GM12874 (cell line): Measurements from ENCODE around the gene ITIH4.

Experiments used
- TF ChIP-seq, protein P1 (sequence below): IDR thresholded peaks from 2 replicates; pipeline ENCODE4 v1.5.1; 2011; ENCODE audit warnings: low read depth, mild to moderate bottlenecking, control low read depth, low read length, moderate library complexity; ENCODE audit not compliant: insufficient read depth

Gene ITIH4

DNA sequence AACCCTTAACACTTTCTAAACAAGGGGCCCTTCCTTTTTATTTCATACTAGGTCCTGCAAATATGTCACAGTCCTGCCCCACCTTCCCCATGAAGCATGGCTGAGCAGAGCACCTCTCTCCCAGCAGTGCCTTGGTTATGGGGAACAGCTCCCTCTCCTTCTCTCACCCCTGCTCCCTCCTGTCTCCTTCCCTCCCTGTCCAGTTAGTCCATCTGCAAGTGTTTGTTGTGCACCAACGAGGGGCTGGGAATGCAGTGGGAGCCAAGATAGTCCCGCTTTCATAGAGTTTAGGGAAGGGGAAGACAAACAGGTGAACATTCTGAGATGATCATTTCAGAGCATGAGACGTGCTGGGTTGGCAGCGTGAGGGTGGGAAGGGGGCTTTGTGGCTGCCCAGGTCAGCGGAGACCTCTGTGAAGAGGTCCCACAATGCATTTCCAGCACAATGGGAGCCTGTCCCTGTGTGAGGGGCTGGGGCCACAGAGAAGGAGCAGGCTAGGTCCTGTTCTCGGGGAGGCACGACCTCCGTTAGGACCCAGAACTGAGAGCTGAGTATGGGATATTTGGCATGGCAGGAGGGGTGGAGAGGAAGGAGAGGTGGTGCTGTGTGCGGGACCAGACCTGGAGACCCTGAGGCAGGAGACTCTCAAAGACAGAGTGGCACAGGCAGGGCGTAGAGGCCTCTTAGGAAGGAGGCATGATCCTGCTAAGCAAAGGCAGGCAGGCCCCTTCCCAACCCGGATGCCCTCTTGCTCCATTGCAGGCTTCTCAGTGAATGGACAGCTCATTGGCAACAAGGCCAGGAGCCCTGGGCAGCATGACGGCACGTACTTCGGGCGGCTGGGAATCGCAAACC is 41.4 kb downstream of the ITIH4 start:
- TF ChIP-seq, protein P1, sequence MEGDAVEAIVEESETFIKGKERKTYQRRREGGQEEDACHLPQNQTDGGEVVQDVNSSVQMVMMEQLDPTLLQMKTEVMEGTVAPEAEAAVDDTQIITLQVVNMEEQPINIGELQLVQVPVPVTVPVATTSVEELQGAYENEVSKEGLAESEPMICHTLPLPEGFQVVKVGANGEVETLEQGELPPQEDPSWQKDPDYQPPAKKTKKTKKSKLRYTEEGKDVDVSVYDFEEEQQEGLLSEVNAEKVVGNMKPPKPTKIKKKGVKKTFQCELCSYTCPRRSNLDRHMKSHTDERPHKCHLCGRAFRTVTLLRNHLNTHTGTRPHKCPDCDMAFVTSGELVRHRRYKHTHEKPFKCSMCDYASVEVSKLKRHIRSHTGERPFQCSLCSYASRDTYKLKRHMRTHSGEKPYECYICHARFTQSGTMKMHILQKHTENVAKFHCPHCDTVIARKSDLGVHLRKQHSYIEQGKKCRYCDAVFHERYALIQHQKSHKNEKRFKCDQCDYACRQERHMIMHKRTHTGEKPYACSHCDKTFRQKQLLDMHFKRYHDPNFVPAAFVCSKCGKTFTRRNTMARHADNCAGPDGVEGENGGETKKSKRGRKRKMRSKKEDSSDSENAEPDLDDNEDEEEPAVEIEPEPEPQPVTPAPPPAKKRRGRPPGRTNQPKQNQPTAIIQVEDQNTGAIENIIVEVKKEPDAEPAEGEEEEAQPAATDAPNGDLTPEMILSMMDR: no peak

DNA sequence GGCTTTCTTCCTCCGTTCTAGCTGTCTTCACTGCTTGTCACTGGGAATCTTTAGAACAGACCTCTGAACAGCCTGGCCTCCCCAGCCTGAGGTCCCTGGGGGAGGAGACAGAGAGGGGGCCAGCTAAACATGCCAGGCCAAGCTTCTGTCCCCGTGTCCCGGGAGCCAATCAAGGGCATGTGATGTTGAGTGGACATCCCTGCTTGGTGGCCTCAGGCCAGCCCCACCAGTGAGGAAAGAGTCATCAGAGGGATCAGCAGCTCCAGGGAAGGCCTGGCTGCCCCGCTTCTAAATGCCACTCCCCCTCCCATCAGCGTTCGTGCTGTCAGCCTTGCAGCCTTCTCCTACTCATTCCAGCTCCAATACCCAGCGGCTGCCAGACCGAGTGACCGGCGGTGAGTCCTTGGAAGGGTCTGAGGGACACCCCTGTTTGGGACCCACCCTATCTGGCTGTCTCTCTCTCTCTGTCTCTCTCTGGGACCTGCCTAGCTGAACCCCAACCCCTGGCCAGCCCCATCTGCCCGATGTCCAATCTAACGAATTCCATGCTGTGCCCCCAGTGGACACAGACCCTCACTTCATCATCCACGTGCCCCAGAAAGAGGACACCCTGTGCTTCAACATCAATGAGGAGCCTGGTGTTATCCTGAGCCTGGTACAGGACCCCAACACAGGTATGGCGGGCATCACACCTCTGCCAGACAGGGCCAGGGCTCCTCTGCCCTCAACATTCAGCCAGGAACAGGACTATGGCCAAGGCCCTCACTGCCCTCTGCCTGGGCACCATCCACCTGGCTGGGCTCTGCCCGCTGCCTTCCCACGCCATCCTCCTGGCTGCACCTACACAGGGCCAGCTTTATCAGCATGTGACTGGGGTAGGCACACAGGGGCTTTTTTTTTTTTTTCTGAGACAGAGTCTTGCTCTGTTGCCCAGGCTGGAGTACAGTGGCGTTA is 42.5 kb downstream of the ITIH4 start:
- TF ChIP-seq, protein P1: no peak

DNA sequence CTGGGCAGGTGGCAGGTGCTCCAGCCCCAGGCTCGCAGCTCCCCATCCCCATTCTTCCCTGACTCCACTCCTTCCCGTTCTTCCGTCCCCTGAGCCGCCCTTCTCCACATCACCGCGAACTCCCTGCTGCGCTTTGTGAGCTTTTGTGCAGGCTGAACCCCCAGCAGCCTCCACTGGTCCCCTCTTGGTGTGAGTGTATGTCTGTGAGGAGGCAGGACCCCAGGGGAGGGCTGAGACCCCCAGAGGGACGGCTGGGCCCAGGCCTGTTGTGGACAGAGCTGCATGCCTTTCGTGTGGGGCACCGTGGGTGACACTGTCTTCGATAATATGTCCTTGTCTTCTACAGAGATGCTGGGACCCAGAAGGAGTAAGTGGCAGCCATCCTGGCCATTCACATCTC is 43.2 kb downstream of the ITIH4 start:
- TF ChIP-seq, protein P1: no peak

DNA sequence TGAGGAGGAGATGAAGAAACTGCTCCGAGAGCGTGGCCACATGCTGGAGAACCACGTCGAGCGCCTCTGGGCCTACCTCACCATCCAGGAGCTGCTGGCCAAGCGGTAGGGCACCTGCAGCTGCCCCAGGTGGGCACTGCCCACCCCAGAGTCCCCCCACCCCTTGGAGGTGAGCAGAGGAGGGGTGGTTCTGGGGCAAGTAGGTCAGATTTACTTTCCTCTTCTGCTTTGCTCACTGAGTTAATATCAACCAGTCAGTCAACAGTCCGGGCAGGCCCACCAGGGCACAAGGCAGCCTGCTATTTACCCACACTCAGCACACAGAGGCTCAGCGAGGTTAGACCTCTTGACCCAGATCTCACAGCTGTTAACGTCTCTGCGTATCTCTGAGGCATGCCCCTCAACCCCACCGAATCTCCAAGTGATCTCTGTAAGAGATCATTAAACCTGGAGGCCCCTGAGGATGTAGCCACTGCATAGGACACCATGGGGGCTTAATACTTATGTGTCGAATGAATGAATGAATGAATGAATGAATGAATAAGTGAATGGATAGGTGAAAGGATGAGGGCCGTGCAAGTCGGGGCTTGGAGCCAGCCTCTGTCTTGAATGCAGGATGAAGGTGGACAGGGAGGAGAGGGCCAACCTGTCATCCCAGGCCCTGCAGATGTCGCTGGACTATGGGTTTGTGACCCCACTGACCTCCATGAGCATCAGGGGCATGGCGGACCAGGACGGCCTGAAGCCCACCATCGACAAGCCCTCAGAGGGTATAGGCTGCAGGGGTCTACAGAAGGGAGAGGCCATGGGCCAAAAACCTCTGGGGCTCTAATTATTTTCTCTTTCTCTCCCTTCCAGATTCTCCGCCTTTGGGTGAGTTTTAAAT is 43.9 kb downstream of the ITIH4 start:
- TF ChIP-seq, protein P1: no peak

DNA sequence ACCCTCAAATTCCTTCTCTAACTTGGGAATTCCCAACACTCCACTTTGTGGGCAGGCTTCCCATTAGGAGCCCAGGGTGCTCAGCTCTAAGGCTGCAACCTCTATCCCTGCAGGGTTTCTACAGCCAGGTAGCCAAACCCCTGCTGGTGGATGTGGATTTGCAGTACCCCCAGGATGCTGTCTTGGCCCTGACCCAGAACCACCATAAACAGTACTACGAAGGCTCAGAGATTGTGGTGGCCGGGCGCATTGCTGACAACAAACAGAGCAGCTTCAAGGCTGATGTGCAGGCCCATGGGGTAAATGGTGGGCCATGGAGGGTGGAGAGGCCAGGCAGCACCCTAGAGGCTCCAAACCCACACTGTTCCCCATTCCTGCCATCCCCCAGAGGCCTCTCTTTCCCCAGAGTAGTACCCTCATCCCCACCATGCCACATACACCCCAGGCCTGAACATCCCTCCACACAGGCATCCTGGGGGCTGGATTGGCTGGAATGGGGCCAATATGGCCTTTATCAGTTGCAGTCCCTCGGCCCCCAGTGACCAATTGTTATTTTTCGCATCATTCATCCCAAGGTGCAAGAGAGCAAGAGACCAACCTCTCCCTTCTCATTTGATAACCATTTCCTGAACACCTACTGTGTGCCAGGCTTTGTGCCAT is 45.4 kb downstream of the ITIH4 start:
- TF ChIP-seq, protein P1: no peak

DNA sequence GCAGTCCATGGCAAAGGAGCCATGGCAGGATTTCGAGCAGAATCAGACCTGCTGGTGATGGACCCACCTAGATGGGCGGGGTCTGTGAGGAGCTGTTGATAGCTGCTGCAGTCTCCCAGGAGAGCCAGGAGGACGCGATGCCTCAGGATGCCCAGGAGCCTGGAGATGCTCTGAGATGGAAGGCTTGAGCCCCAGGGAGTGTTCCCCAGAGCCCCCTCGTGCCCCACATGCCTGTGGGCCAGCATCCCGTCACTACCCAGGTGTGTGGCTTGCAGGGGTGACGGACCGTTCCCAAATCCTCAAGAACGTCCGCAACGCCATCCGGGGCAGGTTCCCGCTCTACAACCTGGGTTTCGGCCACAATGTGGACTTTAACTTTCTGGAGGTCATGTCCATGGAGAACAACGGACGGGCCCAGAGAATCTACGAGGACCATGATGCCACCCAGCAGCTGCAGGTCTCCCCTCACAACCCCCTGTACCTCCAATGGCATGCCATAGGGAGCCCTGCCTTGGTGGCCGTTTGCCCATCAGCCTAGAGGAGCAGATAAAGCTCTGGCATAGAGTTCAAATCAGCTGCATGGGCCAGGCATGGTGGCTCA is 46.4 kb downstream of the ITIH4 start:
- TF ChIP-seq, protein P1: no peak
